NCI-H2107 treated with DMSO at 0.1 percent for 48 hours (cell line): Measurements from ENCODE around the gene TSR1.
"Not testable (repeated sequence)": the region's sequence is repeated elsewhere in the genome, so short reads cannot be mapped to it uniquely, and the experiment has no call there.

Experiments used
- DNase-seq: peaks from one replicate; lab custom pipeline; 2025; ENCODE audit not compliant: unreplicated experiment; lab: John Stamatoyannopoulos, UW

Gene TSR1

DNA sequence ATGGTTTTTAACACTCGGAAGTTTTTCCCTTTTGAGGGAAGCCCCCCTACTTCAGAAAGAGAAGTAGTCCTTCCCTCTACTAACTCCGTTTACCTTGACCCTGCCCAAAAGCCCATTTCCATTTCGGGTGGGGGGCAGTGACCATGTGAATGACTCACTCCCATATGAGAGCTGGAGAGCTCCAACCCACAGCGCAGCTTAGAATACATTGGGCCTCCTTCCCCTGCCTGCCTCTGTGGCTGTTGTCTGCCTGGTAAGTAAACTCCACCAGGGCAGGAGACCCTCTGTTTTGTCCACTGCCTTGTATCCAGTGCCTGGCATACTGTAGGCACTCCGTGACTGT lies 2.0 kb upstream of the TSR1 start:
- DNase-seq = no peak

DNA sequence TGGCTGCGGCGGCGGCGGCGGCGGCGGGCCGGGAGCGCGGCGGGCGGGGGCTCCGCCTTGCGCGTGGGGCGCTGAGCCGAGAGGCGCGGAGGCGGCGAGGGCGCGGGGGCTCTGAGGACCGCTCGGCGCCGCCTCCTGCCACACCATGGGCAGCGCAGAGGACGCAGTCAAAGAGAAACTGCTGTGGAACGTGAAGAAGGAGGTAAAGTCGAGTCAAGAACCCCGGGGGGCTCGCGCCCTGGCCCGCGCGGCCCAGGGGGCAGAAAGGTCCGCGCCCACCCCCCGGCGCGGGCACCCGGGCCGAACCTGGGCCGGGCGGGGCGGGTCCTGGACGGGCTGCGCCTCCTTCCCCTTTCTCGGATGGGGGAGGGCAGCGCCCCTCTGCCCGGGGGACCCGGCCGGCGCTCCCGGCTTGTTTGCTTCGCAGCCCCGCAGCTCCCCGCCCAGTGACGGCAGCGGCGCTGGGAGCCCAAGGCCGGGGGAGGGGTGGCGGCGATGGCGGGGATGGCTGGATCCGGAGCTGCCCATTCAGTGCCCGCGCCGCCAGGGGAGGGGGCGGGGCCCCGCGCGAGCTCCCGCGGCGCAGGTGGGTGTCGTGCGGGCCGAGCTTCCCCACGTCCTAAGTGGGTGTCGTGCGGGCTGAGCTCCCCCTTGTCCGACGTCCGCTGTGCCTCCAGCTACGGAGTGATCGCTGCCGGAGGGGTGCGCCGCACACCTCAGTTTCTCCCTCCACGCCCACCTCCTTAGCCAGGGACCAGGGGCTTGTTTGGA lies 1.5 kb upstream of the TSR1 start:
- no peak for DNase-seq

DNA sequence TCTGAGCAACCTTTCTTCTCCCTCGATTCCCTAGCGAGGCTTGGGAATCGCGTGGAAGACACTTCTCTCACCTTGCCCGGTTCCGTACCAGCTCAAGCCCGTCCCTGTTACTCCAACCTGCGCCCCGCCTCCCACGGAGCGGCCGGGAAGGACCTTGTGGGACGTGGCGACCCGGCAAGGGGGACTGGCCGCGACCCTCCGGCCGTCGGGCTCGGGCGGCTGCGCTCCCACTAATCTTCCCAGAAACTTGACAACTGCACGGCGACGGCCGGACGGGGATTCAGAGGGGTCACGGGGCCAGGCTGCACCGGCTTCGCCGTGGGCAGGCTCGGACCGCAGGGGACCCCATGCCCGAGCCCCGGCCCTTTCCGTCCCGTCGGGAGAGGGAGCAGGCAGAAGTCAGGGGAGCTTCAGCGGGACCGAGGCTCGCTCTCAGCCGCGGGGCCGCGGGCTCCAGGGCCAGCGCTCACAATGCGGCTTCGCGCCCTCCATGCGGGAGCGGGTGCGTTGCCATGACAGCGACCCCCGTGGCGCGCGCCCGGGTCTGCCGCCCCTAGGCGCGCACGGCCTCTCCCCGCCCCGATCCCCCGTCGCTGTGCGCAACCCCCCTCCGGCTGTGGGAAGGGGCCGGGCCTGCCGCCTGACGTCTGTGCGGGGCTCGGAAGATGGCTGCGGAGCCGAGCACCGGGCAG lies 741 bp upstream of the TSR1 start, which contains the start of gene SGSM2:
SGSM2 (plus strand) TSS at position 650 of the 692 bp plus-strand sequence. CDS start 188 bp downstream, outside the sequence.
- DNase-seq = peak; percentile 2

DNA sequence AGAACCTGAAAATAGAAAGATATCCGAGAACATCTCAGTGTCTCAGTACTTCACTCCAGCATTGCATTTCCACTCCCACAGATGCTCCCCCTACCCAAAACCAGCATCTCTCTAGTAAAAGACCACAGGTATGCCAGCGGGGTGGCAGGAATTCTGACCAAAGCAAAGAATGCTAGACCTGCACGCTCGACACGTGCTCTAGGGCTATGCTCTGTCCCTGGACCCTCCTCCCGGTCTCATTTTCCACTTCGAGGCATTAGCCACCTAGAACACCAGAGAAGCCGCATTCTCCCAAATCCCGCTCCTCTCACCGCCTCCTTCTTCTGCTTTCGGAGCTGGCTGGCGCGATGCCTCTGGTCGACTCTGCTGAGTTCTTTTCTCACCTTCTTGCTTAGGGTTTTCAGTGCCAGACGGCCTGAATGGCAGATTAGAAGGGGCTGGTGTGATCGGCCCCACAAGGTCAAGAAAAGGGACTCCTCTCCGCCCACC lies 487 bp downstream of the TSR1 start:
- DNase-seq = no peak

DNA sequence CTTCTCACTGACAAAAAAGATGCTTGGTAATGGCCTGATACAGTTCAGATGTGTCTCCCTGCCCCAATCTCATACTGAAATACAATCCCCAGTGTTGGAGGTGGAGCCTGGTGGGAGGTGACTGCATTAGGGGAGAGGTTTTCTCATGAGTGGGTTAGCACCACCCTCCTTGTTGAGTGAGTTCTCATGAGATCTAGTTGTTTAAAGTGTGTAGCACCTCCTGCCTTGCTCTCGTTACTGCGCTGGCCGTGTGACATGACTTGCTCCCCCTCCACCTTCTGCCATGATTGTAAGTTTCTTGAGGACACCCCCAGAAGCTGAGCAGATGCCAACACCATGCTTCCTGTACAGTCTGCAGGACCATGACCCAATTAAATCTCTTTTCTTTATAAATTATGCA lies 5.0 kb downstream of the TSR1 start:
- no peak for DNase-seq

DNA sequence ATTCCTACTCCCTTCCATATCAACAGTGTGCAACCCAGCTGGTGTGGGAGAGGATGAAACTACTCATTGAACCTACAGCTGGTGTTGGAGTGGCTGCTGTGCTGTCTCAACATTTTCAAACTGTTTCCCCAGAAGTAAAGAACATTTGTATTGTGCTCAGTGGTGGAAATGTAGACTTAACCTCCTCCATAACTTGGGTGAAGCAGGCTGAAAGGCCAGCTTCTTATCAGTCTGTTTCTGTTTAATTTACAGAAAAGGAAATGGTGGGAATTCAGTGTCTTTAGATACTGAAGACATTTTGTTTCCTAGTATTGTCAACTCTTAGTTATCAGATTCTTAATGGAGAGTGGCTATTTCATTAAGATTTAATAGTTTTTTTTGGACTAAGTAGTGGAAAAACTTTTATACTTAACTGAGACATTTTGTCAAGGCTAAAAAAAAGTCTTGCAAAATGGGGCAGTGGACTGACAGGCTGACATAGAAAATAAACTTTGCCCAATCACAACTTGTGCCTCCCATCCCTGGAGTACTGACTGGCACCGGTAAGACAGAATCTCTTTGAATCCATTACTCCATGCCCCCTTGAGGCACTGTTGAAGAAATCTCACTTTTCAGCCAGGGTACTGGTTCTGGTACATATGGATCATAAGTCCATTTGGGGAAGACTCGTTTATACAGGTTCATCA lies 12.5 kb downstream of the TSR1 start:
- no peak for DNase-seq

DNA sequence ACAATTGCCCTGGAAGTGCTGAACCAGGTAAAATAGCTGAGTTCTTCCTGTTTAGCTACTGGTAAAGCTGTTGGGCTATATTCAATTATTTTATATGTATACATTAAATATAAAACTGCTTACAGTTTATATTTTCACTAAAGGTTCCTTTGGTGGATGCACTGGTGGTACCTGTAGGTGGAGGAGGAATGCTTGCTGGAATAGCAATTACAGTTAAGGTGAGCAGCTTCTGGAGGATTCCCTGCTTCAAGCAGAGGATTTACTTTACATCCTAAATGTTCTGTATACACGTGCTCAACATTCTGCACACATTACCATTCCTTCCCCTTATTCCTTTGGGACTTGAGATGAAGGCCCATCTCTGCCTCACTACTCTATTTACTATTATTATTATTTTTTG lies 14.9 kb downstream of the TSR1 start:
- no peak for DNase-seq

DNA sequence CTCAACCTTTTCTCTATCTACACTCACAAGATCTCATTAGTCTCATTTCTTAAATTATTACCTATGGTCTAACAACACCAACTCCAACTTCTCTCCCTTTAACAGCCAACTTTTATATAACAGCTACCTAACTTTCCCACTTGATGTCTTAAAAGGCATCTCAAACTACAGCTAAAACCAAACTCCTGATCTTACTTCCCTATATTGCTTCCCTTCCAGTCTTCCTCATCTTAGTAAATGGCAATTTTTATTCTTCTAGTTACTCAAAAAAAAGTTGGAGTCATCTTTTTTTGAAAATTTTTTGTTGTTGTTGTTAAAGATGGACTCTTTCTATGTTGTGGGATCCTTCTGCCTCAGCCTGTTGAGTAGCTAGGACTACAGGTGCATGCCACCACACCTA lies 17.2 kb downstream of the TSR1 start:
- no peak for DNase-seq

DNA sequence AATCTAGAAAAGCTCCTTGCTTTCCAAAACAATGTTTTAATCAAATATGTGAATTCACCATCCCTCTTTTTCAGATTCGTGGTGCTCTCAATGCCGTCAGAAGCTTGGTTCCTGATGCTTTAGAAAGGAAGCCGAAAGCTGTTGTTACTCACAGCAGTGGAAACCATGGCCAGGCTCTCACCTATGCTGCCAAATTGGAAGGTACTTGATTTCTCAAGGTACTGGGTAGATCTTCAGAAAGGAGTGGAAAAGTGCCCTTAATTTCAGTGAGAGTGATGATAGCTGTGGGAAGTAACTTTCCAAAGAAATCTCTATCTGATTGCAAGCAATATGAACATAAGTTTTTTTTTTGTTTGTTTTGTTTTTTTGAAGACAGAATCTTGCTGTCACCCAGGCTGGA lies 18.5 kb downstream of the TSR1 start:
- no peak for DNase-seq

DNA sequence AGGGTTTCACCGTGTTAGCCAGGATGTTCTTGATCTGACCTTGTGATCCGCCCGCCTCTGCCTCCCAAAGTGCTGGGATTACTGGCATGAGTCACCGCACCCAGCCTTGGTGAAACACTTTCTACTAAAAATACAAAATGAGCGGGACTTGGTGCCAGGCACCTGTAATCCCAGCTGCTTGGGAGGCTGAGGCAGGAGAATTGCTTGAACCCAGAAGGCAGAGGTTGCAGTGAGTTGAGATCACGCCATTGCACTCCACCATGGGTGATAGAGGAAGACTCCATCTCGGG lies 19.4 kb downstream of the TSR1 start:
- DNase-seq = not testable (repeated sequence)

DNA sequence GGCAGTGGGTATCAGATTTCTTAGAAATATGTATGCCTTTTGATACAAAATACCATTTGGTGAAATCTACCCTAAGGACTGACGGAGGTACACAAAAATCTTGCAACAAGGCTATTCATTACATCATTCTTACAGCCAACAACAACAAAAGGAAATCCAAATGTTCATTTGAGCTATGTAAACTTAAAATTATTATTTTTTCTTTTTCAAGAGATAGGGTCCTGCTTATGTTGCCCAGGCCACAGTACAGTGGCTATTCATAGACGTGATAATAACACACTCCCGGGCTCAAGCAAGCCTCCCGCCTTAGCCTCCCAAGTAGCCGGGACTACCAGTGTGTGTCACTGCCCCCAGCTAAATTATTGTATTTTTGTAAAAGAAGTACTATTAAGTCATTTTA lies 23.5 kb downstream of the TSR1 start:
- no peak for DNase-seq

DNA sequence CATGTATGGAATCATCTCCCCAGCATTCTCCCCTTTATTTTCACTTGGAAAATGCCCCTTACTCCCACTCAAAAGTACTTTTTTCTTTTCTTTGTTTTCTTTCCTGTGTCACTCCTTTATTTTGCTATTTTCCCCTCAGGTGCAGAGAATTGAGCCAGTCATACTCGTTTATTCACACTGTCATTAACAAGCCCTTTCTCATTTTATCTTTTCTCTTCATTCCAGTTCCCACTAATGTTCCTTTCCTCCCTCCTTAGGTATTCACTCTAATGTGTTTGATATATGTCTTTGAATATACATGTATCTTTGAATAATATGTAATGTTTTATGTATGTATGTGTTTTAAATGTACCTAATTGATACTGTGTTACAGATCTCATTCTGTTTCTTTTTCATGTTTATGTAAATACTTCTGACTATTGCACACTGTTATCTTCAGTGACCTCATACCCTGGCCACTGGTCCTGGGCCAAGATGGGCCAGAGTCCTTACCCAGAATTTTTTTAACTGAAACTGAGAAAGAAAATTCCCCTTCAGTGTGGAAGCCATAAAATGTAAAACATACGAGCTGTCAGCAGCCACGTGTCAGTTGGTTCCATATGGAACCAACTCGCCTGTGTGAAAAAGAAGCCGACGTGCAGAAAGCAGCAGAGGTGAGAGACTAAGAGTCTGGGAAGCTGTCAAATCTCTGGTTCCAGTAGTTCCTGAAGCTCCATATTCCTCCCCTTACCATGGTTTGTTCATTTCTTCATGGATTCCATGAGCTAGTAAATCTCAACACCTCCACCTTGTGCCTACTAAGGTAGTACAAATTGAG lies 26.7 kb downstream of the TSR1 start:
- DNase-seq = no peak

DNA sequence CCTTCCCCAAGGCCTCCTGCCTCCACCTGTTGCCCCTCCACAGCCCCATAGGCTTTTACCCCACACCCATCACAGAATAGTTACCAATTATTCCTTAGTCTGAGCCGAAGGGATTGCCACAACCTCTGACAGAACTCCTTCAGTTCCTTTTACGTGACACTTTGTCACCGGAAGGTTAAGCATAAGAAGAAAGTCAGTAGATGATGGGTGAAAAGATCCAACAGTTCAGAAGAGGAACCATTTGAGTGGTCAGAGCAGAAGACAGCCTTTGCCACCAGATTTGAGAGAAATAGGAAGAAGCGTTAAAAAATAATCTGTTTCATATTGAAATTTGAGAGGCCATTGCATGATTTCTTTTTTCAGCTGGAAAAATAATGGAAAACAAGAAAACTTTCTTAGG lies 31.3 kb downstream of the TSR1 start:
- DNase-seq = no peak

DNA sequence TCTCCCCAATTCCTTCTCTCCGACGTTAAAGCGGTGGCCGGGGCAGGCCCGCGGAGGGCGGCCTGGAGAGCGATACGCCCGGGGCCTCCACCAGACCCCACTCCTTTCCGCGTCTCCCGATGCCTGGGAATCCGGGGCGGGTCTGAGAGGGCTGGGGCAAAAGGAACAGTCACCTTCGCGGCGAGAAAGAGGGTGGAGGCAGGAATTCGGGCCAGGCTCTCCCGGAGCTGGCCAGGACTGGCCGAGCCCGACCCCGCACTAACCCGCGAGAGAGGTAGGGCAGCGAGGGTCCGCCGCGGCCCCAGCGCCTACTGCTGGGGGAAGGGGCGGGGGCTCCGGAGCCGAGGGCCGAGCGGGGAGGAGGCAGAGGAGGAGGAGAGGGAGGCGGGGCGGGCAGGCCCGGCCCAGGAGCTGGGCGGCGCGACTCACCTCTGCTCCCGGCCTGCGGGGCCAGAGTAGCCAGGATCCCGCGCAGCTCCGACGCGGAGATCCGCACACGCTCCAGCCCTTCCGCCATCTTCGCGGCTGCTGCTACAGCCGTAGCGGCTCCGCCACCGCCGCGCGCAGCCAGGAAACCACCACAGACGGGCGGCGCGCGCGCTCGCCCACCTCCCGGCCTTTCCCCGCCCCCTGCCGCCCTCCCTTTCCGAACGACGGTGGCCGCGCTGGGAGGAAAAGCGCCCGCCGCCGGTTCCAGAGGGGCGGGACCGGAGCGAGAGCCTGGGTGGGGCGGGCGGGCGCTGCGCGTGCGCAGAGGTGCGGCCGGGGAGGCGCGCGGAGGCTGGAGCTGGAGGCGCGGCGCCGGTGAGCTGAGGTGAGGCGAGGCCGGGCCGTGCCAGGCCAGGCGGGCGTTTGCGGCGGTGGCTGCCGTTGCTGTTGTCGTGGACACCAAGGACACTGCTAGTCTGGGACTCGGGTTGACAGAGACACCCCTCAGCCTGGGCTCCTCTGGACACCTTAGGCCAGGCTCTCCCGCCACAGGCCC lies 32.8 kb downstream of the TSR1 start, which contains the start of the genes SMG6 and SRR:
SMG6 (minus strand) TSS at position 582 of the 985 bp plus-strand sequence; CDS start at position 517, 65 bp downstream.
SRR (plus strand) TSS at position 747 of the 985 bp plus-strand sequence. CDS start 11,611 bp downstream, outside the sequence.
- peak; percentile 57 for DNase-seq

DNA sequence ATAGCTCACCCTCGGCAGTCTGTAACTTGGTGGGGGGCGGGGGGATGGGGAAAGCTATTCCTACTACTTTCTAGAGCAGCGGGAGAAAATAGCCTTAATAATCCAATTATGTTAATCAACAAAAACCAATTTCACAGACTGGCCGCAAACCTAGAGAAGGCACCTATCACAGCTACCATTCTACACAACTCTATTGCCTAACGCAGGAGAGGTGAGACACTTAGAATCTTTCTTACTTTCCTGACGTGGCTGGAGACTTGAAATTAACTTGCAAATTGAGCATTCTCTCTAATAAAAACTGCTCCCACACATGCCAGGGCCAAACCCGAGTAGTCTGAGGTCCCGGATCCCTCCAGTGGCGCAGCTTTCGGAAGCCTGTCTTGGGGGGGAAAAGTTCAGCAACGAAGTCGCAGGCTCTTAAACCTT lies 33.5 kb downstream of the TSR1 start:
- no peak for DNase-seq

DNA sequence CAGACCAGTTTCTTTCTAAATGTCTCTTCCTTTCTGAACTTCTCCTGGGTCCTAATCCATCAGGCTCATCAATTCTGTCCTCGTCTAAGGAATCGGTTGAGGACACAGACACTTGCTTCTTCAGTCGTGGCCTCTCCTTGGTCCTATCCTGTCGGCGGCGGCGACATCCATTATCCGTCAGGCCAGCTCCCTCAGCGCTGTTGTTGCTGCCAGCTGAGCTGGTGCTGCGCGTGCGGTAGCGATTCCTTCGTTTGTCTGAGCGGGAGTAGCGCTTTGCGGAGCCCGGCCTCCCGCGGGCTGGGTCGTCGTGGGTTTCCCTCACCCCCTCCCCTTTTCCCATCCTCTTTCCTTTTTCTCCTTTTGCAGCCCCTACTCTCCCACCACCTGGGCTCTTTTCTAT lies 36.5 kb downstream of the TSR1 start:
- no peak for DNase-seq

DNA sequence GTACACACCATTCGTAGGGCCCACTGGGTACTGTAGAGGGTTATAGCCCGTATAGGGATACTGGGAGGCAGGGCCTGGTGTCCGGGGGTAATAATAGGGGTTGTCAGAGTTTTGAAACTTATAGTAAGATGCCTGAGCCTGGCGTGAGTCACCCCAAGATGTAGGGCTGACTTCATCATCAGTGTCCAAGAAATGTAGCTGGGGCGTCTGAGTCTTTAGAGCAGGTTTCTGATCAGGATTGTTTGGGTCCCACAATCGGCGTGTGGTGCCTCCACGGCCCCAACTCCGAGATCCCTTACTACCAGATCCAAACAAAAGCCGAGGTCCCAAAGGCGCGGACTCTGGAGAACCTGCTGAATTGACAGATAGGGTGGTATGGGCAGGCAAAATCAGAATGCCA lies 37.1 kb downstream of the TSR1 start:
- DNase-seq = no peak

DNA sequence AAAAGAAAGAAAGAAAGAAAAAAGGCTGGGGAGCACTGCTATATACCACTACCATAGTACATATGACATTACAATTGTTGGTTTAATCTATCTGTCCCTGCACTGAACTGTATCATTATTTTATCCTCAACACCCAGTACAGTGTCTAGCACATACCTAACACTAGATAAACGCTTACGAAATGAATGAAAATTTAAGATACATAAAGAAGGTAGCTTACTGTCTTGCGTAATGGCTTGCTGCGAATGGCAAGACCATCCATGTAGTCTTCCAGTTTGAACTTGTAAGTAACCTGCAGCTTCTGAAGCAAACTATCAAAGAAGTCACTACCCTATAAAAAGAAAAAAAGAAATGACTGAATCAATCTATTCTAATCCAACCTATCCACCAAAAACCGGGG lies 39.2 kb downstream of the TSR1 start:
- DNase-seq = no peak

DNA sequence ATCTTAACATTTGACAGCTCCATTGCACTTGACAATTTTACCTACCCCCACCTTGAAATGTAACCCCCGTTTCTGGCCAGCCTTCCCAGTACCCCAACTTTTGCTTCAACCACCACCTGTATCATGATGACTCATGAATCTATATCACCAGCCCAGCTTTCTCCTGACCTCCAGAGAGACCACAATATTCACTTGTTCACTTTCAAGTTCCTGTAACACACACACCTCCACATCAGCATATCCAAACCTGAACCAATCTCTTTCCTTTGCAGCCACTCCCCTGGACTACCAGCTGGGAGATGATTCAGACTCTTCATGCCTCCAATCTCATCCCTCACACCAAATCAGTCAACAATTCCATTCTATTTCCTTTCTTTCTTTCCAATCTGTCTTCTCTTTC lies 40.7 kb downstream of the TSR1 start:
- DNase-seq = no peak

DNA sequence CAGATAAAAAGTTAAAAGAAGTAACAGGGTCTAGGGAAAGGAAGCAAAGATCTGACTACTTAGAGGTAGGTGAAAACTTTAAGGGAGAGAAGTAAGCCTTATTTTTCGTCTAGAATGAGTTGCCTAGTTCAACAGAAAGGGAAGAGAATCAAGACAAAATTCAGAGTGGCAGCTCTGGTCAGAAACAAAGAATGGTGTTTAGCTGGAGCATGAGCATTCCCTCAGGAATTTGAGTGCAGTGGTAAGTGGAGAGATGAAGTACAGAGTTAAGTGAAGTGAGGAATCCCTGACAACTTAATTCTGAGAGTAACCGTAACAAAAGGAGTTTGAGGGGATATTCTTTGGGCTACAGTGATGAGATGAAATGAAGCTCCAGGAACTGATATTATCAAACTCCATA lies 44.2 kb downstream of the TSR1 start:
- DNase-seq = no peak
